A375 (cell line): ENCODE measurements around the gene KLHL18. TPM values are rescaled to one million over a fixed set of nuclear protein-coding genes. Genes with fewer than 3 reads are reported as not detected.
A peak's percentile ranks its signal among the peaks of the same experiment; 100 is the strongest.

Experiments
- small RNA-seq: library from RNA; depleted of rRNA; stranded (forward); fragments of <200 nt; gene quantifications from one replicate; pipeline ENCODE3, GENCODE V24; 2014
- total RNA-seq: library from RNA; depleted of rRNA; stranded (reverse); fragments of >200 nt; shearing (Covaris generic); gene quantifications from 2 replicates; pipeline ENCODE4 v1.2.3, GENCODE V29; 2014; rRNA removed

KLHL18 gene
- 16.4 and 34.8 TPM in 2 replicates for total RNA-seq

GRCh38 chr3:47282424-47283192 lies at the start of gene KLHL18, which contains the start of gene KIF9:
KLHL18 (plus strand) TSS chr3:47282944; CDS start chr3:47282966, 22 bp downstream.
KIF9 (minus strand) TSS chr3:47282799; CDS start chr3:47277374, 5,425 bp downstream.

DNA sequence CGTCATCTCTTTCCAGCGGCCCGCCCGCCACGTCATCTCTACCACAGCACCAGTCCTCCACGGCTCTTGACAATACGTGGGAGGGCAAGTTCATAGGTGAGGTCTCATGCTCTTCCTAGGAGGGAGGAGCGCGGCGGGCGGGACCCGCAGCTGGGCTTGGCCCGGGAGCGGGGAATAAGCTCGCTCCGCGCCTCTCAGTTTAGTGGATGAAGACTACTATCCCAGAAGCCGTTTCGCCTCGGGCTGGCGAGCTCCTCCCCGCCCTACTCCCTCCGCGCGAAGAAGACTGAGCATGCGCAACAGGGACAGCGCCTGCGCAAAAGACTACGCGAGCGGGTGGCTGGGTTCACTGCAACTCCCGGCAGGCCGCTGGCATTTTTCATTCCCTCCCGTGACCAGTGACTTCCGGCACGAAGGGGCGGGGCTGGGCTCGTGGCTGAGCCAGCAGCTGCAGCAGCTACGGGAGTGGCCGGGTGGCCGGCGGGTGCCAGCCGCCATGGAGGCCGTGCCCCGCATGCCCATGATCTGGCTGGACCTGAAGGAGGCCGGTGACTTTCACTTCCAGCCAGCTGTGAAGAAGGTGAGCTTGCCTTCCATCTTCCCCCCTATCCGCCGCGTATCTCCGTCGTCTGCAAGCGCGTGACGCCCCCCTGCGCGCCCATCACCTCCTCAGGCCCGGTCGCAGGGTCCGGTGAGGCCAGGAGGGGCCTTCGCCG lies 98.0 kb downstream of the KLHL18 start, which contains the start of gene PTPN23:
PTPN23 (plus strand) TSS at position 421 of the 716 bp plus-strand sequence; CDS start at position 497, 76 bp downstream.

Small RNA genes within 50 kb of the gene (small RNA-seq; reads per million reads assigned to genes)
- gene SNORD13P3 = 4.0 reads per million, percentile 82 among the genes with 10 or more reads in this experiment

Other genes starting within 250 kb of the KLHL18 start
- 21.4 and 26.0 TPM in 2 replicates for gene SETD2, start 118.8 kb upstream of the KLHL18 start, total RNA-seq
- gene KIF9, start 145 bp upstream of the KLHL18 start, total RNA-seq = 22.7 and 28.0 TPM in 2 replicates
- gene PTPN23, start 98.1 kb downstream of the KLHL18 start, total RNA-seq = 30.4 and 38.9 TPM in 2 replicates
- gene SCAP, start 193.0 kb downstream of the KLHL18 start, total RNA-seq = 68.7 and 71.3 TPM in 2 replicates
- 78.3 and 79.6 TPM in 2 replicates for gene ELP6, start 230.8 kb downstream of the KLHL18 start, total RNA-seq